CD4-positive, alpha-beta T cell treated with Interleukin-4 for 4 hours (primary cell): ENCODE data around the gene NRXN3.

ENCODE experiments used
- DNase-seq: peaks from one replicate; pipeline ENCODE4 v3.0.0-alpha.2; 2020

Gene NRXN3

DNA sequence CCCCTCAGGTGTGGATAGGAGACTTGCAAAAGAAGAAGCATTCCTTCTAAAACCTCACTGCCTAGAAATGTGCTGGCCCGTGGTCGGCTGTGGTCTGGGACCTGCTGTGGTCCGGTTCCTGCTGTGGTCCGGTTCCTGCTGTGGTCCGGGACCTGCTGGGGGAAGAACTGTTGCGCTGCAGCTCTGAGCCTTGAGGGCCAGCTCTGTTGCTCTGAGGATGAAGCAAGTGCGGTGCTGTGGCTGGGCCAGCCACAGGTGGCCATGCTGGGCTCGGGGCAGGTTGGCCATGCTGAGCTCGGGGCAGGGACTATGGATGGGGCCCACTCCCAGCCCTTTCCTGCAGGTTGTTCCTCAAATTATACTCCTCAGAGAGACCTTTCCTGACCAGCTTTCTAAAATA is 5.2 kb downstream of the NRXN3 start:
- DNase-seq: no peak

DNA sequence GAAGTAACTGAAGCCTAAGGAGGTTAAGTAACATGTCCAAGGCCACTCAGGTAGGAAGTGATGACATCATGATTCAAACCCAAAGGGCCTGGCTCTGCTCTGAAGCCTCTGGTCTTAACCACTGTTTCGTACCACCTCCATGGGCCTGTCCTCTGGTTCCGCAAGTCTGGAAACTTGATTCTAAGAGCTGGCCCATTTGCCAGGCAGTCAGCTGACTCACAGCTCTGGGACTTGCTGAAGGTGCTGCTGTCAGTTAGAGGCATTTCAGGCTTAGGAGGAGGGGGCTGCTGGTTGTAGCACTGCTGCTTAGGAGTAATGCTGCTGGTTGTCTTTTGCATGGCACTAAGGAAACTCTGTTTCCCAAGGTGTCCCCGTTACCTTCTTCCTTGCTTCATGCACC is 7.9 kb downstream of the NRXN3 start:
- no peak for DNase-seq

DNA sequence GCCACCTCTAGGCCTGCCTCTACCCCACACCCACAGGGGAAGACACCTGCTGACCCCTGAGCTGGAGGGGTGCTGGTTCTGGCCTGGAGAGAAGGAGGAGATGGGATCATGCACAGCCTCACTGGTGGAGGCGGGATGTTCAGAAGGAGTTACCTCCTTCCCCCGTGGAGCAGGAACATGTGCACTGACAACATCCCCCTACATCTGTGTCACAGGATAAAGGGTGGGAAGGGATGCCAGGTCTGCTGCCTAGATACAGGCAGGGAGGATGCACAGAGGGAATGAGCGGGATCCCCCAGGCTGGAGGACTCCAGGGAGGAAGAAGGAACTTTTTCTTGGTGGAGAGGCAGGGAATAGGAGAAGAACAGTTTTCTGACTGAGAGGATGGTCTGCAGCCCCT is 8.8 kb downstream of the NRXN3 start:
- no peak for DNase-seq

DNA sequence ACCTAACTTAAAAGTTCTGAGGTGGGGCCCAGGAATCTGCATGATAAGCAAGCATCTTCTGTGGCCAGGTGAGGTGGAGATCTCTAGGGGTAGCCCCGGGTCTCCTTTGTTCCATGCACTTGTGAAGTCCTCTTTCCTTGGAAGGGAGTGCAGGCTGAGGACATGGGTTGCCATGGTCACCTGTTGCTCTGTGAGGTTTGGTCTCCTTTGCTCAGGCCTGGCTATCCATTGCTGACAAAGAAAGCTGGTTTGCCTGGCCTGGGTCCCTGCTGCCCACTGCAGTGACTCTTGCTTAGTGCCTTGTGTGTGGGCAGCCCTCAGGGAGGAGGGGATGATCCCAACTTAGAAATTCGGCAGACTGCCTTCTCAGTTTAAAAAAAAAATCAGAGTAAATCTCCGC is 11.1 kb downstream of the NRXN3 start:
- no peak for DNase-seq

DNA sequence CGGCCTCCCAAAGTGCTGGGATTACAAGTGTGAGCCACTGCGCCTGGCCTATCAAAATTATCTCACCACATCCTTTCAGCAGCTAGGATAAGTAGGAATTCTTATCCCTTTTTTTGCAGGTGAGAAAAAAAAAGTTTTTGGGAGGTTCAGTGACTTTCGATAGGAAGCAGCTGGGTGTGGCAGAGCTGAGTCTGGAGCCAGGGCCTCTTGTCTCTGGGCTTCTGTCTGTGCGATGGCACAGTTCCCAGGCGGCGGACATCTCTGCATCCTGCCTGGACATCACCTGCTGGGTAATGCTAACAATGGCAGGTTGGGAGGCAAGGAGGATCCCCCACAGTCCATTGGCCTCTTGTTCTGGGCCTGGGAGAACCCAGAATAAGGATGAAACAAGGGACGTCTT is 12.5 kb downstream of the NRXN3 start:
- DNase-seq: no peak

DNA sequence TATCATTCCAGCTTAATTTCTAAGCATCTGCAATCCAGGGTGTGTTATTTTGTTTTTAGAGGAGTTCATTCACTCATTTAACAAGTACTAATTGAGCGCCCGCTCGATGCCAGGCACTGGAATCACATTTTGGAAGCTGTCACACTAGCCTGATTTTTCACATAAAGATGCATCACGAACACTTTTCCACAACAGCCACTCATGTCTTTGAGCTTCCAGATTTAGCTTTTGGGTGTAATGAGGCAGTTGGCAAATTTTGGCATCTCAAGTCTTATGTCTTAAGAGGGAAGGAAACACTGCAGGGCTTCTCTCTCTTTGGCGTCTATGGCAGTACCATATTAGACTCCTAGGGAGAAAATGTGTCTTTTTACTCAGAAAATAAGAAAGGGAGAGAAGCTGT is 14.0 kb downstream of the NRXN3 start:
- DNase-seq: no peak

DNA sequence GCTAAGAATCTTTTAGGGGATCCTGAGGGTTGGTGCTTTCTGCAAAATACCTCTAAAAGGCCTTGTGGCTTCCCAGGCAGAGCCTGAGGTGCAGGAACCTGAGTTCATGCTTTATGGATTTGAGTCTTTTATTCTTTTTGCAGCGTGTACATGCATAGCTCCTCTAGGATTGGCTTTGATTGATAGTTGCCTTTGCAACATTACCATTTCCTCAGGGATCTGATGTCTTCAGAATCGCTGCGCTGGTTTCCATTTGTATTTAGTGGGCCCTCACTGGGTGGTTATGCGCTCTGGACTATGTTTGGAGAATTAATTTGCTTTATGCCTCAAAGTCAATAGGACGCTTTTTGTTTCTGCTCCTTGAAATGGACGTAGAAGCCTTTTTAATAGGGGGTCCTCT is 16.1 kb downstream of the NRXN3 start:
- DNase-seq: no peak

DNA sequence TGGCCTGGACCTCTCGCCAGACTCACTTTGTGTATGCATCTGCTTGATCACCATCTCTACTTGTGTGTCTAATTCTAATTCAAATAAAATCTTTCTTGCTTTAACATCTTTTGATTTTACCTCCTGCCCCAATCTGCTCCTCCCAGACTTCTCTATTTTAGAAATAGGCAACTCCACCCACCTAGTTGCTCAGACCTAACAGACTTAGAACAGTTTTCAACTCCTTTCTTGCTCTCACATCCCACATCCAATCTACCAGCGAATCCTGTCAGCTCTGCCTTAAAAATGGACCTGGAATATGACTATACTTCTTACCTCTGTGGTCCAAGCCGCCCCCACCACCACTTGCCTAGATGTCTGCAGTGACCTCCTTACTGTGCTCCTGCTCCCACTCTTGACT is 18.7 kb downstream of the NRXN3 start:
- no peak for DNase-seq

DNA sequence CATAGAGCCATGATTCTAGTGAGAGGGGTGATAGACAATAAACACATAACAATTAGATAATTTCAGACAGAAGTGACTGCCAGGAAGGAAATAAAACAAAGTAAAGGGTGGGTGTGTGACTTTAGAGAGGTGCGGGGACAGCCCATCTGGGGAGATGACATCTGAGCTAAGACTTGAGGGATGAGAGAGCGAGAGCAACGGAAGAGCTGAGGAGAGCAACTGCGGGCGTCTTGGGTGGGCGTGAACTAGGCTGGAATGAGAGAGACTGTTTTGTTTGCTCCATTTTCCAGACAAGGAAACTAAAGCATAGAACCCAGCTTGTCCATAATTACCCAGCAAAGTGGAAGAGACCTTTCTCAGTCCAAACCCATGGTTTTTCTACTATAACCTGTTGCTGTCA is 25.3 kb downstream of the NRXN3 start:
- DNase-seq: no peak

DNA sequence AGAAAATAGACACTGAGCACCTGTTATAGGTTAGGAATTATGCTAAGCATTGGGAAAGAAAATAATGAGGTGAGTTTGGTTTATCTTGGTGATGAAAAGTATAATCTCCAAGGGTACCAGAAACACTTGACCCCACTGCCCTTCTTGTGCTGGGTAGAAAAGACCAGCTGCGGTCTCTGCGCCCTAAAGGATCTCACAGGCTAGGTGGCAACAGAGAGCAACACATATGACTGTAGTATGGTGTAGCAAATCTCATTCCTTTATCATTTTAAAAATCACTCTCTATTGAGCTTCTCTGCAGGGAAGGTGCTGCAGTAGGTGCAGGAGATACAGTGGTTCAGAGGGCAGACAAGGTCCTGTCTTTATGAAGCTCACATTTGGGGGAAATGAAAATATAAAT is 26.1 kb downstream of the NRXN3 start:
- no peak for DNase-seq

DNA sequence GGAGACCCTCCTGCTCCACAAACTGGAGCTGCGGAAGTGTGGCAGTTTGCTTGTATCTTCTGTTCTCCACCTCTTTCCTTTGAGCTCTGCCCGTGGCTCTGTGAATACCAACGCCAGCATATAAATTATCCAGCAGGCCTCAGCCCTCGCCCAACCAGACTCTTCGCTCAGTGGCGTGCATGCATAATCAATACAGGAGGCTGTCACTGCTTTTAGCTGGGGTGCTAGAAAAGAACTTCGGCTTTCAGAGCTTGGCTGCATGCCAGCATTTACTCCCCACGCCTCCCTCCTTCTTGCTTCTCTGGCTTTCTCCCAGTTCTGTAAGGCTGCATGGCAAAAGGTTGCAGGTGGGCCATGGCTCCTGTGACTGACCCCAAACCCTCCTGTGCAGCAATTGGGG is 26.9 kb downstream of the NRXN3 start:
- DNase-seq: no peak

DNA sequence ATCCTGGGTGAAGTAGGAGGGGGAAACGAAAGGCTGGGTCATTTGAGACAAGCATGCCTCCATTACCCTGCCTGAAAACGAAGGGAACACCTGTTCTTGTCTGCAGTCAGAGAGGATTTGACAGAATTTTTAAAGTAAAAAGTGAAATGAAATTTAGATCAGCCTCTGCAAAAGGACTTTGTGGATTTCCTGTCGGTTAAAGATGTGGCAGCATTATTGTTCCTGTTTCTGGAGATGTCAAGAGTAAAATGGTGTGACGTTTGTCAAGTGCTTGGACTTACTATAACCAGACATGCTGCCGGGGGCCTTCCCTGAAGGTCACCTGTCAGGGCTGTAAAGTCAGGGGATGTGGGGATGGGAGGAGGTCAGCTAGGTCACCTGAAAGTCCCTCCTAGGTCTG is 32.0 kb downstream of the NRXN3 start:
- DNase-seq: no peak

DNA sequence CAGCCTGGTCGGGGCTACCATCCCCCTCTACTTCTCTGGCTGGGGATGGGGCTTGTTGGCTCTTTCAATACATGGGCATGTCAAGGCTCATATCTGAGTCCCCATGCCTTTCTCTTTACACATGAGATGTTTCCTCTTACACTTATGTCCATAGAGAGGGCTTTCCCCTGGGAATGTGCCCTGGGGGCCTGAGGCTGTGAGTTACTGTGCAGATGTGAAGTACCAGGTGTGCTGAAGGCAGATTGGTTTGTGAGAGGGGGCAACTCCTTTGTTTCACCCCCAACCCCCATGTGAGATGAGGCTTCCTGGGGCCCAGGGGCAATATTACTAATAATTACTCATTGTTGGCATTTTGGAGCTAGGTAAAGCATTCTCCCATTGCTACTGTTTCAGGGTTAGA is 32.8 kb downstream of the NRXN3 start:
- no peak for DNase-seq

DNA sequence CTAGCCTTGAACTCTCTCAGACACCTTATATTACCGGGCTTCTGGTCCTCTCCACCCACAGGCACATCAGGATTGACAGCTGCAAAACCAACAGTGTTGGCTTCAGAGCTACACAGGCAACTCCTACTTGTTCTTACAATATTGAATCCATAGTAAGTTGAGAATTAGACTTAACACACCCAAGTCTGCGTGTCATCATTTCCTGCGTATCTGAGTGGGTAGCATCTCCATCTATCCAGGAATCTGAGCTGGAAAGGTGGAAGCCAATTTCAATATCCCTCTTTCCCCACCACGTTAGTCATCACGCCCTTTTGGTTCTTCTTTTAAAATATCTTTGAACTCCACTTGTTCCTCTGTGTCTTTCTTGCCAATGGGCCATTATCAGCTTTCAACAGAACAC is 37.2 kb downstream of the NRXN3 start:
- DNase-seq: no peak

DNA sequence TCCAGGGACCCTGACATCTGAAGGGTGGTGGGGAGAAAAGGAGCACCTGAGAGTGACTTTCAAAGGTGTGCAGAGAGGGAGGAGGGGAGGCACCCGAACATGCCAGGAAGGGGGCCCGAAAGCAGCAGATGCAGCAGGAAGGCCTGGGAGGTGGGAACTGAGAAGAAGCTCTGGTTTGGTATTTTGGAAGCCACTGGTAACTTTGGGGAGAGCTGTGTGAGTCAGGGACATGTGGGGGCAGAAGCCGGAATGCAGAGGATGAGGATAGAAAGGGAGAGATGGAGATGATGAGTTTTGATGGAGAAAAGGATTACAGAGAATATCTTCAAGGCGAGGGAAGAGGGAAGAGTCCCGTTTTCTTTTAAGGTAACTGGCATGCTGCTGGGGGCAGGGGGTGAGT is 50.1 kb downstream of the NRXN3 start:
- DNase-seq: no peak

DNA sequence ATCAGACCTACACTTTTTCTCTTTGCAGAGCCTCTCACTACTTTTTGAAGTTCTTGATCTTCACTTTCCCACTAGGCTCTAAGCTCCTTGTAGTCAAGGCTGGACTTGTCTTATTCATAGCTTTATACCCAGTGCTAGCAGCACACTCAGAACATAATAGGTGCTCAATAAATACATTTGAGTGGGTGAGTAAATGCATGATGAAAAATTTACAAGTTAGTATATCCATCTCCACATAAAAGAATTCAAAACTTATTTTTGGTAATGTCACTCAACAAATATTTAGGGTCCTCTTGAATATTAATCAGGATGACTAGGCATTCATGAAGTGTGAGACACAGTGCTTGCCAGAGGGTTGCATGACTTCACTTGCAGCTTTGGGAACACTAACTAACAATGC is 52.6 kb downstream of the NRXN3 start:
- no peak for DNase-seq

DNA sequence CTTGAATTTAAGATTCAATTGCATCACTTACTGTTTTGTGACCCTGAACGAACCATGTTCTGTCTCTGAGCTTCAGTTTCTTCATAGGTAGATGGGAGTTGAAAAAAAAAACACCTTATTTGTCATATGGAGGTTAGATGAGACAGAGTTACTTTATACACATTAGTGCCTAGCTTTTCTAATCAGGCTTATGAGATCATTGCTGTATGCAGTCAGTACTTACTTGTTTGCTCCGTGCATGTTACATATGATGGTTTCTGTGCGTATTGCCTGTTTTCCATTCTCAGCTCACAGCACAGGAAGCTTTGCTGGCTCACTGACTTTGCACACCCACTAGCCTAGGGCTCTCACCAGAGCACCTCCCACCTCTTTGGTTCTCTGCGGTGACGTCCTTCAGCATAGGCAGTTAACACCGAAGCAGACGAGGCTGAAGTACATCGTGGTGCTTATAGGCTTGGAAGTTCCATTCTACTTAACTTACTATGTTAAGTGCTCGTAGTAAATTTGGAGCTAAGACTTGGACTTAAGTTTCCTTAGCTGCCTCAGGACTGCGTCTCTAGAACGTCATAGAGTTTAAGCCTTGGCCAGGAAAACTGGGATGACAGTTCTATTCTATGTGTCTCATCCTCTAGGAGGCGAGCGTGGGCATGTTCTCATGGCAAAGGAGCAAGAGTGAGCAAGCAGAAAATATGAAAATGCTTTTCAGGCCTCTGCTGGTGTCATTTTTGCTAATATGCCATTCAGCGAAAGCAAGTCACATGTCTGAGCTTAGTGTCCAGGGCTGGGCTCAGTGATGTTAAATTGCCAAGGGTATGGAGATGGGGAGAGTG is 57.3 kb downstream of the NRXN3 start:
- no peak for DNase-seq

DNA sequence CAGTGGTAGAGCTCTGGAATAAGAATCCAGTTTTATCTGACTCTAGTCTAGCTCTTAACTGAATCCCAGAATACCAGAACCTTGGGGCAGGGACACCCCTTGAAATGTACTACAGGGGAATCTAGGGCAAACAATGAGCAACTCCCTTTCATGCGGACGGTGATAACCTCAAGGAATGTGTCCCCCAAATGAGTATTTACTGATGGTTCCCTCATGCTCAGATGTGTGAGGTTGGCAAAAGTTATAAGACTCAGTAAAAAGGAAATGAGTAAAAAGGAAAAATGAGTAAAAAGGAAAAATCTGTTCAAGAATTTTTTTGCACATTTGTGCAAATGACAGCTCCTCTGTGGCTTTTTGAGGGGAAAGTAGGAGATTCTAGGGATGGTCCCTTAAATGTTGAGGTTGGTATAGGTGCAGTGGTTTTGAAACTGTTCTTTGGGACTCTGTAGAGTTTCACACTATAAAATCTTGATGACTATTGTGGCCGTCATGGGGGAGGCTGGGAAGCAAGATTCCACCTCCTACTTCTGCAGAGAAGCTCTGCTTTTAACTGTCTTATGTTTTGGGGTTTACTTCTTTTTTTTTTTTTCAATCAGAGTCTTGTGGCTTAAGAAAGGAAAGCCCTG is 58.6 kb downstream of the NRXN3 start:
- DNase-seq: no peak

DNA sequence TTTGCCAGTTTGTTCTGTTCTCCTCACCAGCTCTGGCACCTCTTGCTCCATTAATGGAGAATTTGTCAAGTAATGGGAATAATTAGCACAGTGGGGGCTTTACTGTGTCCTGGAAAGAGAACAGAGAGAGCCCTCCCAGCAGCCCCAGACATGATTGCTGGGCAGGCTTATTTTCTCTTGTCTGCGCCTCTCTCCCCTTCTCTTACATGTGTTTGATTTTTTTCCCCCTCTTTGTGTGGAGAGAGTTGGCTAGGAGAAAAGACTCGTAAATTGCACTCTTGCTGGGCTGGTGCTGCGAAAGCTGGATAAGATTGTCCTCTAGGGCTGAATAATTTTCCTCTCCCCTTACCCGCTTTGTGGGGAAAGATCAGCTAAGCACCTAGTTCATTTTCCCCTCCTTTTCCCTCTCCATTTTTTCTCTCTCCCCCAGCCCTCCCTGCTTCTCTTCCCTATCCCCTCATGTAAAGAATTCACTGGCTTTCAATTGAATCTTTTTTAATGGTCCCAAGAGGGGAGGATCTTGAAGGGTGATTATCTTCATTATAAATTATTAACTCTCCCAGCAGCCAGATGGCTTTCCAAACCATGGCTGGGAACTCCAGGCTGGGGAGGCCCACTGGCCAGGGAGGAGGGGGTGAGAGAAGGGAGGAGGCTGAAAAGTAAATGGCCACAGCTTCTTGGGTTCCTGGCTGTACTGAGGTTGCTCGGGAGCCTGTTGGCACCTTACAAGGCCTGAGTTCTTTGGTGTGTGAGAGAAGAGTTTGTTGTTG is 62.2 kb downstream of the NRXN3 start:
- no peak for DNase-seq

DNA sequence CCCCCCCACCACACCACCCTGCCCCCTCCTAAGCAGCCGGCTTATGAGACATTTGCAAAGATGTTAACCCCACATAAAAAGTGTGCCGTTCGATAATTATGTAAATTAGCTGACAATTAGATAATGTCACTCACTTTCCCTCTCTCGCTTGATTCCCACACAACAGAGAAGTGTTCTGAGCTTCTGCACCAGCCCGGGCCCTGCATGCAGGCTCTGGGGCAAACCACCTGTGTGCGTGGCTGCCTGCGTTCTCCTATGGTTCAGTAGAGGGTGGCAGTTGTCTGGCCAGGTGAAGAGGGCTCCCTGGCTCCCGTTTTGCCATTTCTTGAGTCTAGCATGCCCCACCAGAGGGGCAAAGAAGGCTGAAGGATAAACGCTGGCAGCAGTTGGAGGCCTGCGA is 68.0 kb downstream of the NRXN3 start:
- no peak for DNase-seq

DNA sequence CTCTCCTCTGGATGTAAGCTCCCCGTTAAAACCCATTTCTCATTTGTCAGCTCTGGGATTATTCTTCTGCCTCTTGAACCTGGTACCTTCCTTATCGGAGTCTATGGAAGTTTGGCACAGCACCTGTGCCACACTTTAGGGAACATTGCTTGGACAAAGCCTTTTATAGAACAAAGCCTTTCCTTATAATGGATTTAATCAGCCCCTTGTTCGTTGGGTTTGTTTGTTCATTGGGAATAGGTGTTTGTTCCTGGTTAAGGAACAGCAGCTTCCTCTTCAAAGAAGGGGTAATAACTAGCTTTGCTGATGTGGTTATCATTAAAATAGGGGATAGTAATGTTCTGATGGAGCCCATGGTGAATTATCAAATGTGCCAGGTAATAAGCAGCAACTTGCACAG is 70.4 kb downstream of the NRXN3 start:
- no peak for DNase-seq

DNA sequence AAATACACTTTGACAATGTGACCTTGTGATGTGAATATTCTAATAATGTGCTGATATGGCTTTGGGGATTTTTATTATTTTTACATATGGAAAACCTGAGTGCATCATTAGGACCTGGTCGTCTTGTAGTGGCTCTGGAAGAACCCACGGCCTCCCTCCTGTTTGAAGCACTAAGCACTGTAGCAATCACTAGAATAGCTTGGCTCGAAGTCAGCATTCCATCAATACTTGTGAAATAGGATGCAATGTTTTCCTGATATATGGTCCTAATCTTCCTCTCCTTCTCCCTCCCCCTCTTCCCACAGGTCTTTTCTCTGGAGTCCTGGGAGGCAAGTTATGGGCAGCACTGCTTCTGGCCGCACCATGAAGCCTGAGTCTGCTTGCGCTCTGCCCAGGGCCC is 71.9 kb downstream of the NRXN3 start:
- DNase-seq: no peak

DNA sequence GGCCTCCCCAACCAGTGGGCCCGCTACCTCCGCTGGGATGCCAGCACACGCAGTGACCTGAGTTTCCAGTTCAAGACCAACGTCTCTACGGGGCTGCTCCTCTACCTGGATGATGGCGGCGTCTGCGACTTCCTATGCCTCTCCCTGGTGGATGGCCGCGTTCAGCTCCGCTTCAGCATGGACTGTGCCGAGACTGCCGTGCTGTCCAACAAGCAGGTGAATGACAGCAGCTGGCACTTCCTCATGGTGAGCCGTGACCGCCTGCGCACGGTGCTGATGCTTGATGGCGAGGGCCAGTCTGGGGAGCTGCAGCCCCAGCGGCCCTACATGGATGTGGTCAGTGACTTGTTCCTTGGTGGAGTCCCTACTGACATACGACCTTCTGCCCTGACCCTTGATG is 73.0 kb downstream of the NRXN3 start:
- DNase-seq: no peak

DNA sequence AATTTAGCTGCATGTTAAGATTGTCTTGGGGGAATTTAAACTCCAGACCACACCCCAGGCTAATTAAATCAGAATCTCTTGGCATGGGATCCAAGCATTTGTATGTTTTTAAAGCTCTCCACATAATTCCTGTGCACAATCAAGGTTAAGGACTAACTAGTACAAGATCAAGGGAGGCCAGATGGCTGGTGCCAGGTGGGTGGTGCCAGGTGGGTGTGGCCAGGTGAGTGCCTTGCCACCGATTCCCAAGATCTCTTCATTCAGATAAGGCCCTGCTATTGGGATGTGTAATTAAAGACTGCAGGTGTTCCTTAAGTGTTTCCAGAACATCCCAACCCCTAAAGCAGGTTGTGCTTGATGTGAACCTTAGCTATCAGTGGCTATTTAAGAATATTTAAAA is 75.1 kb downstream of the NRXN3 start:
- DNase-seq: no peak
